Upper lobe of left lung (tissue), 4 donors: Measurements from ENCODE around the gene FAHD2A.
A peak's percentile ranks its signal among the peaks of the same experiment; 100 is the strongest.
"Not testable (repeated sequence)": the region's sequence is repeated elsewhere in the genome, so short reads cannot be mapped to it uniquely, and the experiment has no call there.

Source experiments
- CTCF ChIP-seq, 6 experiments: fragments of 450-650 bp in 4 of 6; fragments of 200-600 bp in 2 of 6; sonication (generic) in 2 of 6; IDR thresholded peaks; one replicate each; pipeline ENCODE4 v1.5.1; 2016 to 2019; ENCODE audit warnings: antibody characterized with exemption in 6 of 6
- EP300 ChIP-seq, 4 donors: sonication (generic); formaldehyde crosslinking; IDR thresholded peaks; one replicate each; pipeline ENCODE4 v1.5.1; 2017; ENCODE audit warnings: antibody characterized with exemption in 4 of 4, control low read depth in 2 of 4
- POLR2A ChIP-seq, 4 donors: fragments of 450-650 bp; IDR thresholded peaks; one replicate each; pipeline ENCODE4 v1.5.1; 2016 to 2017; ENCODE audit warnings: antibody characterized with exemption in 4 of 4, mild to moderate bottlenecking in 2 of 4
- POLR2AphosphoS5 ChIP-seq, 2 donors: sonication (generic); formaldehyde crosslinking; IDR thresholded peaks; one replicate each; pipeline ENCODE4 v1.5.1; 2017; ENCODE audit warnings: antibody characterized with exemption in 2 of 2

- TF ChIP-seq POLR2AphosphoS5, POLR2A, EP300 (IDR thresholded peaks at IDR 0.05): not testable (repeated sequence)
- TF ChIP-seq CTCF (IDR thresholded peaks at IDR 0.05): peak; percentile 61 to 86 (median 77)
These were observed 11.6 kb downstream of the FAHD2A start for GRCh38 chr2:95414015-95414594.
